Esophagus muscularis mucosa (tissue), 3 donors: ENCODE data around the gene AGBL1.

ENCODE experiments used
- POLR2AphosphoS5 ChIP-seq, 2 donors: sonication (generic); formaldehyde crosslinking; IDR thresholded peaks; one replicate each; pipeline ENCODE4 v1.6.1; 2017; ENCODE audit warnings: antibody characterized with exemption in 2 of 2
- TF ChIP-seq, protein P1 (sequence below), 3 experiments: fragments of 200-600 bp in 2 of 3; fragments of 450-650 bp in 1 of 3; sonication (generic) in 2 of 3; IDR thresholded peaks; one replicate each; pipeline ENCODE4 v1.5.1; 2017 to 2019; ENCODE audit warnings: antibody characterized with exemption in 3 of 3, mild to moderate bottlenecking in 2 of 3, moderate library complexity in 1 of 3

DNA sequence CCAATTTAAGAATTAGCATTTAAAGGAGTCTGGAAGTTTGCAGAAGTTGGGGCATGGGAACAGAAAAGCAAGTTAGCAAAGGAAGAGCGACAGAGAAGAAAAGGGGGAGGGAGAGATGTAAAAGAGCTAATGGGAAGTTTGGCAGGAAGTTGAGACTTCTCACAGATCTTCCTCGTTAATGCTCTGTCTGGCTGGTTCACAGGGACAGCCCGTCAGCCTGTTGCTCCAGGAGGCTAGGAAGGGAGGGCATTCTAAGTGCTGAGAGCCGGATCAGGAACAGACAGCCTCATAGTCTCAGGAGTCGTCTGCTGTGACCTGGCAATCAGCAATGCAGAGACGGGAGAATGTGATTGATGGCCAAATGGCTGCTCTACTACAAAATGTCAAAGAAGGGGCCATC is 150.3 kb downstream of the AGBL1 start:
- TF ChIP-seq, protein P1, sequence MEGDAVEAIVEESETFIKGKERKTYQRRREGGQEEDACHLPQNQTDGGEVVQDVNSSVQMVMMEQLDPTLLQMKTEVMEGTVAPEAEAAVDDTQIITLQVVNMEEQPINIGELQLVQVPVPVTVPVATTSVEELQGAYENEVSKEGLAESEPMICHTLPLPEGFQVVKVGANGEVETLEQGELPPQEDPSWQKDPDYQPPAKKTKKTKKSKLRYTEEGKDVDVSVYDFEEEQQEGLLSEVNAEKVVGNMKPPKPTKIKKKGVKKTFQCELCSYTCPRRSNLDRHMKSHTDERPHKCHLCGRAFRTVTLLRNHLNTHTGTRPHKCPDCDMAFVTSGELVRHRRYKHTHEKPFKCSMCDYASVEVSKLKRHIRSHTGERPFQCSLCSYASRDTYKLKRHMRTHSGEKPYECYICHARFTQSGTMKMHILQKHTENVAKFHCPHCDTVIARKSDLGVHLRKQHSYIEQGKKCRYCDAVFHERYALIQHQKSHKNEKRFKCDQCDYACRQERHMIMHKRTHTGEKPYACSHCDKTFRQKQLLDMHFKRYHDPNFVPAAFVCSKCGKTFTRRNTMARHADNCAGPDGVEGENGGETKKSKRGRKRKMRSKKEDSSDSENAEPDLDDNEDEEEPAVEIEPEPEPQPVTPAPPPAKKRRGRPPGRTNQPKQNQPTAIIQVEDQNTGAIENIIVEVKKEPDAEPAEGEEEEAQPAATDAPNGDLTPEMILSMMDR (IDR thresholded peaks at IDR 0.05) = no peak
- no peak for TF ChIP-seq POLR2AphosphoS5 (IDR thresholded peaks at IDR 0.05)
